ENCODE data around the gene HOXD1. TPM values are rescaled to one million over a fixed set of nuclear protein-coding genes. Genes with fewer than 3 reads are reported as not detected.

Gene HOXD1
- total RNA-seq, 1 donor from 2014 or later = not detected

DNA sequence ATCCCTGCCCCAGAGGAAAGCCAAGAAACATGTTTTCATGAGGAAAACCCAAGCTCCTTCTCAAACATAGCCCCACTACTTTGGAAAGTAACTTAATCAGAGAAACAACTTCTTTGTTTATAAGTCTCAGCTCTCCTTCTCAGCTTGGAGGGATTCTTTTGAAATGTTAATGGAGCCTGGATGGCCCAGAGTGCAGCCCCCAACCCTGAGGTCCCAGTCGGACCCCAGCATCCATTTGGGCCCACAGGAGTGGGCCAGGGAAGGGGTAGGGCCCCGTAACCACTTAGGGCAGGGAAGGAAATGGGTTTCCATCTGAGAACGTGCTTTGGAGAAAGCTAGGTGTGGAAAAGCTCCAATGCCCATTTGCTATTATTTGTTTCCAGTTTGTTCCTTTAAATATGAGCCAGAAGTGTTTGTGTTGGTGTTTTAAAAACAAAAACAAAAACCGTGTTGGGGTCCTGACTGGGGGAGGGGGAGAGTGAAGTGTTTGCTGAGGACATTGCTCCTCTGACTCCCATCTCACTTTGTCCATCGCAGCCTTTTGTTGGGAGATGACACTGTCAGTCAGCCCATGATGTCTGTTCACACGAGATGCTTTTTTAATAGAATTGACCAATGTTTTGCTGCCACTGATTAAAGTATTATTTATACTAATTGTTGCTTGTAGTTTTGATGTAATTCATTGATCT is 33.0 kb upstream of the HOXD1 start:
- DNase-seq = no peak
- no peaks in the 10 kb centered on the region for H3K4me1 Mint-ChIP-seq (ENCODE audit: low read depth, unreplicated experiment)

DNA sequence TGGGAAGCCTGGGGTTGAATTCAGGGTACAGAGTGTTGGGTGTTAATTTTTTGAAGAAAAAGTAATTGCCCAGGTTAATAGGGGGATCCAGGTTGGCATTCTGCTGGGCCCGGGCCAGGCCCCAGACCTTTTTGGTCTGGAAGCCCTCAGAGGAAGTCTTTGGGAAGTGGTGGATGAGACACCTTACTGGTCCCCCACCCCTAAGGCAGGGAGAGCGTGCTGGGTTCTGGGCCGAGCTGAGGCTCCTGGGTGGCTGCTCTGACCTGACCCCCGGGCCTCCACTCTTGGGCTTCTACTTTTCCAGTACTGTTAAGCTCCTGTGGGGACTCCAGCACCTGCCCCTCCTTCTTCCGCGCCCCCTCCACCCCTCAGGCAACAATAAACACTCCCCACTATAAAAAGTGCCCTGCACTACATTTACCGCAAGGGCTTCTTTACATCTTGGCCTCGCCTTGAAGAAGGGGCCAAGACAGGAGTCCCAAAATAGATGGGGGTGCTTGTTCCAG is 32.1 kb upstream of the HOXD1 start:
- Mint-ChIP-seq H3K4me1 (ENCODE audit: low read depth, unreplicated experiment) (no peaks in the 10 kb centered on the region), H3K9me3 (ENCODE audit: unreplicated experiment) (peaks cover 10% of the 10 kb centered on the region), H3K4me3 (ENCODE audit: unreplicated experiment) (no peak overlapping the region), H3K27me3 (ENCODE audit: unreplicated experiment) (peaks cover 29% of the 10 kb centered on the region), H3K27ac (ENCODE audit: unreplicated experiment) (no peak overlapping the region), H3K36me3 (ENCODE audit: unreplicated experiment) (no peaks in the 10 kb centered on the region)
- TF ChIP-seq, protein P1, sequence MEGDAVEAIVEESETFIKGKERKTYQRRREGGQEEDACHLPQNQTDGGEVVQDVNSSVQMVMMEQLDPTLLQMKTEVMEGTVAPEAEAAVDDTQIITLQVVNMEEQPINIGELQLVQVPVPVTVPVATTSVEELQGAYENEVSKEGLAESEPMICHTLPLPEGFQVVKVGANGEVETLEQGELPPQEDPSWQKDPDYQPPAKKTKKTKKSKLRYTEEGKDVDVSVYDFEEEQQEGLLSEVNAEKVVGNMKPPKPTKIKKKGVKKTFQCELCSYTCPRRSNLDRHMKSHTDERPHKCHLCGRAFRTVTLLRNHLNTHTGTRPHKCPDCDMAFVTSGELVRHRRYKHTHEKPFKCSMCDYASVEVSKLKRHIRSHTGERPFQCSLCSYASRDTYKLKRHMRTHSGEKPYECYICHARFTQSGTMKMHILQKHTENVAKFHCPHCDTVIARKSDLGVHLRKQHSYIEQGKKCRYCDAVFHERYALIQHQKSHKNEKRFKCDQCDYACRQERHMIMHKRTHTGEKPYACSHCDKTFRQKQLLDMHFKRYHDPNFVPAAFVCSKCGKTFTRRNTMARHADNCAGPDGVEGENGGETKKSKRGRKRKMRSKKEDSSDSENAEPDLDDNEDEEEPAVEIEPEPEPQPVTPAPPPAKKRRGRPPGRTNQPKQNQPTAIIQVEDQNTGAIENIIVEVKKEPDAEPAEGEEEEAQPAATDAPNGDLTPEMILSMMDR (IDR thresholded peaks at IDR 0.05; ENCODE audit: partially characterized antibody, unreplicated experiment) = no peak
- DNase-seq = no peak

More for the DNA sequence above, 33.0 kb upstream of the HOXD1 start:
- H3K27ac Mint-ChIP-seq (ENCODE audit: unreplicated experiment) = no peak overlapping the region
- TF ChIP-seq, protein P1 (IDR thresholded peaks at IDR 0.05; ENCODE audit: partially characterized antibody, unreplicated experiment) = no peak
- no peaks in the 10 kb centered on the region for H3K36me3 Mint-ChIP-seq (ENCODE audit: unreplicated experiment)
- H3K27me3 Mint-ChIP-seq (ENCODE audit: unreplicated experiment) = peaks cover 31% of the 10 kb centered on the region
- no peak overlapping the region for H3K4me3 Mint-ChIP-seq (ENCODE audit: unreplicated experiment)
- H3K9me3 Mint-ChIP-seq (ENCODE audit: unreplicated experiment) = peaks cover 8% of the 10 kb centered on the region

DNA sequence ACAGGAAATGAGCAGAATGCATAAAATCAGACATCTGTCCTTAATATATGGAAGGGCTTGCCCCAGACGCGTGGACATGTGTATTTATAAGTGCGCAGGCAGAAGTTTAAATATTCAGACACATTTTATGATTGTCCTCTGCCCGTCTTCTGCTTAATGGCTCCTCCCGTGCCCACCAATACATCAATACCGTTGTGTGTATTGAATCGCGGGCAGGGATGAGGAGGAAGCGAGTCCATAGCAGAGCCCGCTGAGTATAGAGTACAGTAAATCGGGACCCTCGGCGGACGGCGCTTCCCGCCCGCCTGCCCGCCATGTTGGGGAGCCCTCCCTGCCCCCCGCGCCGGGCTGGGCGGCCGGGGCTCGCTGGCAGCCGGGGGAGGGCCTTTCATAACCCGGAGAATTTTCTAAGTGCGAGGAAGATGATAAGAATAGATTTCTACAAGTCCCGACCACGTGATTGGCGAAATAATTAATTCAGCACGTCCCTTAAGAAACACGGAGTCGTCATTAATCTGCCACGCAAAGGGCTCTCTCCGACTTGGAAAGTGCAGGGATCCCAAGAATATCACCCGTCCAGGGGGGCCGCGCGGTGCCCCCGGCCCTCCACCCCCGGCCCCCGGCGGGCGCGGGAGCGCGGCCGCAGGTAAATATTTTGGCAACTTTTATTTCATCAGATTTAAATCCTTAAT is 31.5 kb upstream of the HOXD1 start, which contains the start of gene HOXD3:
Gene HOXD3, plus strand, starts transcription at position 501 of the 692 bp plus-strand sequence. CDS start 11,808 bp downstream, outside the sequence.
- H3K9me3 Mint-ChIP-seq (ENCODE audit: unreplicated experiment) = peaks cover 10% of the 10 kb centered on the region
- DNase-seq = no peak
- TF ChIP-seq, protein P1 (IDR thresholded peaks at IDR 0.05; ENCODE audit: partially characterized antibody, unreplicated experiment) = no peak
- no peaks in the 10 kb centered on the region for H3K36me3 Mint-ChIP-seq (ENCODE audit: unreplicated experiment)
- H3K27ac Mint-ChIP-seq (ENCODE audit: unreplicated experiment) = no peak within 1 kb of the TSS
- H3K4me3 Mint-ChIP-seq (ENCODE audit: unreplicated experiment) = peak within 1 kb of the TSS; percentile 61
- H3K27me3 Mint-ChIP-seq (ENCODE audit: unreplicated experiment) = peaks cover 31% of the 10 kb centered on the region
- no peaks in the 10 kb centered on the region for H3K4me1 Mint-ChIP-seq (ENCODE audit: low read depth, unreplicated experiment)

DNA sequence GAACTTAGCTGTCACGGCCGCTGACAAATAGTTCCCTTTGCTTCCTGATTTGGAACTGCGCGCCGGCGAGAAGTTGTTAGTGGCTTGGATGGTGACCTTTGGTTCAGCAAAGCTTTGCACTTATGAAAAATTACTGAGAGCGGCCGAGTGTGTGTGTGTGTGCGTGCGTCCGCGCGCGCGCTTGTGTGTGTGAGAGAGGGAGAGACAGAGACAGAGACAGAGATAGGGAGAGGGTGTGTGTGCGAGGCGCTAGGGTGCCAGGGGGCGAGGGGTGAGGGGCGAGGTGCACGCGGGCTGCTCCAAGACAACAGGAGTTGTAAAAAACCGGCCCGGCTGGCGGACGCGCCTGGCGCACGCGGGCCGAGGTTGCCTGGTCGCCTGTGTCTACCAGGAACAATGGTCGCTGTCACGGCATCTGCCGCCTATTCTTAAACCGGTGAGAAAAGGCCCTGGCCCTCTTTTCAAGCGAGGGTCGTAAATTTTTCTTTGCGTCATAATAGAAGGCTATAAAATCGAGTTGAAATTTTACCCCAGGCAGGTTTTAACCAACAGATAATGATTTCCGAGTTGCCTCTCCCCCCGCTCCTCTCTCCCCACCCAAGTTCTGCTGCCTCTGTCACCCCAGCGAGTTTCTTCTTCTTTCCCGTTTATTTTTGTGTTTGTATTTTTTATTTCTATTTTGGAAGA is 30.8 kb upstream of the HOXD1 start:
- Mint-ChIP-seq H3K27ac (ENCODE audit: unreplicated experiment) (no peak overlapping the region), H3K36me3 (ENCODE audit: unreplicated experiment) (no peaks in the 10 kb centered on the region), H3K4me3 (ENCODE audit: unreplicated experiment) (peak overlapping the region; percentile 61), H3K9me3 (ENCODE audit: unreplicated experiment) (peaks cover 10% of the 10 kb centered on the region), H3K4me1 (ENCODE audit: low read depth, unreplicated experiment) (no peaks in the 10 kb centered on the region), H3K27me3 (ENCODE audit: unreplicated experiment) (peaks cover 34% of the 10 kb centered on the region)
- DNase-seq = peak; percentile 56
- TF ChIP-seq, protein P1 (IDR thresholded peaks at IDR 0.05; ENCODE audit: partially characterized antibody, unreplicated experiment) = no peak
